Stimulated activated CD4-positive, alpha-beta T cell treated with anti-CD3 and anti-CD28 coated beads, Interleukin-4, amount 100 ng/mL, for 4 hours (primary cell): ENCODE results near the gene NTF3.
"Not testable (repeated sequence)": the region's sequence is repeated elsewhere in the genome, so short reads cannot be mapped to it uniquely, and the experiment has no call there.

Experiments used
- DNase-seq, 2 experiments: peaks; one replicate each; pipeline ENCODE4 v3.0.0-alpha.2; 2020

Gene NTF3

GRCh38 chr12:5514016-5514415 lies 82.1 kb downstream of the NTF3 start:
- DNase-seq: no peak

- no peak for DNase-seq
Measured at GRCh38 chr12:5514545-5514944, 82.6 kb downstream of the NTF3 start.

- no peak for DNase-seq
Measured at GRCh38 chr12:5515458-5515857, 83.5 kb downstream of the NTF3 start.

- no peak for DNase-seq
Measured at GRCh38 chr12:5516371-5517241, 84.7 kb downstream of the NTF3 start.

GRCh38 chr12:5518584-5519365 lies 86.9 kb downstream of the NTF3 start:
- no peak for DNase-seq

- no peak for DNase-seq
Measured at GRCh38 chr12:5520037-5520436, 88.1 kb downstream of the NTF3 start.

GRCh38 chr12:5520831-5521230 lies 88.9 kb downstream of the NTF3 start:
- no peak for DNase-seq

GRCh38 chr12:5521456-5522325 lies 89.8 kb downstream of the NTF3 start:
- DNase-seq: no peak

- no peak for DNase-seq
Measured at GRCh38 chr12:5522432-5523335, 90.8 kb downstream of the NTF3 start.

- no peak for DNase-seq
Measured at GRCh38 chr12:5523396-5524115, 91.6 kb downstream of the NTF3 start.

- no peak for DNase-seq
Measured at GRCh38 chr12:5524116-5524768, 92.3 kb downstream of the NTF3 start.

- no peak for DNase-seq
Measured at GRCh38 chr12:5524769-5525436, 93.0 kb downstream of the NTF3 start.

- no peak for DNase-seq
Measured at GRCh38 chr12:5525783-5526367, 94.0 kb downstream of the NTF3 start.

- no peak for DNase-seq
Measured at GRCh38 chr12:5533368-5533767, 101.5 kb downstream of the NTF3 start.

- DNase-seq: no peak
Measured at GRCh38 chr12:5534426-5535199, 102.7 kb downstream of the NTF3 start.

GRCh38 chr12:5535541-5535940 lies 103.6 kb downstream of the NTF3 start:
- DNase-seq: no peak

GRCh38 chr12:5537026-5537615 lies 105.2 kb downstream of the NTF3 start:
- not testable (repeated sequence) for DNase-seq

GRCh38 chr12:5537771-5538170 lies 105.9 kb downstream of the NTF3 start:
- DNase-seq: no peak
